Panc1 (cell line): ENCODE results near the gene LIMCH1. TPM values are rescaled to one million over a fixed set of nuclear protein-coding genes. Genes with fewer than 3 reads are reported as not detected.

ENCODE experiments used
- ATAC-seq: fragments of 200-7000 bp; cut with Tn5 transposase; 2 replicates; pipeline ENCODE4 v1.9.1; 2020; ENCODE audit warnings: mild to moderate bottlenecking, moderate library complexity
- BruUV-seq: library from RNA; stranded (reverse); fragments of 400-500 nt; replicated peaks from 2 replicates; lab custom pipeline; 2021; lab: Mats Ljungman, UMichigan
- CTCF ChIA-PET: fragments of 300-600 bp; sonication (Branson Sonifier 250); formaldehyde crosslinking; loops from one replicate; lab custom pipeline; 2022; ENCODE audit warnings: antibody characterized with exemption; lab: Charles Lee
- POLR2A ChIA-PET: fragments of 300-600 bp; sonication (Branson Sonifier 250); formaldehyde crosslinking; loops from one replicate; lab custom pipeline; 2022; ENCODE audit warnings: antibody characterized with exemption; lab: Charles Lee
- DNase-seq: peaks from one replicate; pipeline ENCODE4 v3.0.0-alpha.2; 2010; ENCODE audit warnings: low read depth, low spot score
- H3K27ac ChIP-seq: 2 replicates; pipeline ENCODE4 v1.5.1; 2011; ENCODE audit warnings: mild to moderate bottlenecking, low read length, inconsistent platforms
- H3K27me3 ChIP-seq: fragments of 200-500 bp; sonication (Bioruptor generic); 2 replicates; pipeline ENCODE4 v1.6.0; 2014; ENCODE audit warnings: low read length, inconsistent platforms; ENCODE audit not compliant: control insufficient read depth, insufficient read depth
- H3K36me3 ChIP-seq: fragments of 200-500 bp; sonication (Bioruptor generic); 2 replicates; pipeline ENCODE4 v1.5.1; 2014; ENCODE audit warnings: inconsistent platforms, mild to moderate bottlenecking, low read length, moderate library complexity; ENCODE audit not compliant: control insufficient read depth, insufficient read depth
- H3K4me1 ChIP-seq: 2 replicates; pipeline ENCODE4 v1.5.1; 2011; ENCODE audit warnings: inconsistent platforms, mild to moderate bottlenecking, low read length, moderate library complexity; ENCODE audit not compliant: control insufficient read depth, insufficient read depth
- H3K4me3 ChIP-seq, 2 experiments: 2 replicates each; pipeline ENCODE4 v1.5.1; 2011 to 2012; ENCODE audit warnings: low read depth in 2 of 2, low read length in 2 of 2, mild to moderate bottlenecking in 2 of 2, inconsistent platforms in 1 of 2, moderate library complexity in 1 of 2
- H3K9me3 ChIP-seq: fragments of 200-500 bp; sonication (Bioruptor generic); 2 replicates; pipeline ENCODE4 v1.5.1; 2014; ENCODE audit warnings: low read depth, mild to moderate bottlenecking, inconsistent platforms, low read length, moderate library complexity; ENCODE audit not compliant: control insufficient read depth, insufficient read depth
- POLR2AphosphoS5 ChIP-seq: IDR thresholded peaks from 2 replicates; pipeline ENCODE4 v1.6.1; 2012; ENCODE audit warnings: mild to moderate bottlenecking, low read depth, low read length, moderate library complexity
- SIN3A ChIP-seq: IDR thresholded peaks from 2 replicates; pipeline ENCODE4 v1.6.1; 2012; ENCODE audit warnings: low read depth, mild to moderate bottlenecking, low read length, moderate library complexity, borderline replicate concordance; ENCODE audit not compliant: insufficient read depth
- TCF7L2 ChIP-seq: IDR thresholded peaks from 2 replicates; pipeline ENCODE4 v1.6.1; 2011; ENCODE audit warnings: mild to moderate bottlenecking, low read depth, low read length, inconsistent platforms
- in situ Hi-C: cut with HindIII; loops from 2 replicates; pipeline ENCODE4 v1.10.0; 2016; ENCODE audit warnings: low sequenced_read_pairs, low pct_unique_long_range_greater_than_20kb
- intact Hi-C: fragments of 100-400 bp; cut with micrococcal nuclease; formaldehyde crosslinking; loops from one replicate; pipeline ENCODE4 v1.10.0; 2022; ENCODE audit not compliant: unreplicated experiment
- total RNA-seq: library from RNA; stranded (reverse); gene quantifications from one replicate; pipeline ENCODE4 v1.2.1, GENCODE V29; 2021; ENCODE audit not compliant: unreplicated experiment
- TF ChIP-seq, protein P1 (sequence below), 2 experiments: IDR thresholded peaks; 2 replicates each; pipeline ENCODE4 v1.6.1; 2011 to 2012; ENCODE audit warnings: low read depth in 2 of 2, control low read depth in 1 of 2, low read length in 1 of 2, mild to moderate bottlenecking in 1 of 2, moderate library complexity in 1 of 2; ENCODE audit not compliant: insufficient read depth in 1 of 2
- TF ChIP-seq, protein P2 (sequence below): fragments of 450-650 bp; IDR thresholded peaks from 2 replicates; pipeline ENCODE4 v1.5.1; 2017; ENCODE audit warnings: mild to moderate bottlenecking

Gene LIMCH1
- total RNA-seq, 1 experiment from 2014 or later, result 3.3 TPM

DNA sequence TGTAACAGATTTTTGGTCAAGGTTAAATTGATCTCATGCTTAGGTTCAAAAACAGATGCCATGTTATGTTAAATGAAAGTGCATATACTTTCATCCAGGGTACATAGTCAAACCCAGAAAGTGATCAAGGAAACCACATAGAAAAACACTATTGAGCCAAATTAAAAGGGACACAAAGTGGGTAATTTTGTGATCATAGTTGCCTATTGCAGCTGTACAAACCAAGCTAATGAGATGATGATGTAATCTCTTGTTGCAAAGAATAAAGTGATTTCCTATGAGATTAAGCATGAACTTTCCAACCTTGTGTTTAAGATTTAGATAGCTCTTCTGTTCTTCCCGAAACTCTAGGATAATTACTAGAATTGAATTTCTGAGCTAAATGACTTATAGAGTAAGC is 20.2 kb upstream of the LIMCH1 start:
- DNase-seq, result no peak
- intact Hi-C loops, result no loop called here
- Histone ChIP-seq H3K36me3 (no peaks in the 10 kb centered on the region), H3K4me1 (no peaks in the 10 kb centered on the region), H3K4me3 (no peak overlapping the region), H3K27me3 (no peaks in the 10 kb centered on the region), H3K9me3 (no peaks in the 10 kb centered on the region), H3K27ac (no peak overlapping the region)
- in situ Hi-C loops, result no loop called here
- ChIA-PET CTCF (no interaction called here), POLR2A (no interaction called here)
- no peak for ATAC-seq
- BruUV-seq, result no TSS peak
- TF ChIP-seq, protein P1, sequence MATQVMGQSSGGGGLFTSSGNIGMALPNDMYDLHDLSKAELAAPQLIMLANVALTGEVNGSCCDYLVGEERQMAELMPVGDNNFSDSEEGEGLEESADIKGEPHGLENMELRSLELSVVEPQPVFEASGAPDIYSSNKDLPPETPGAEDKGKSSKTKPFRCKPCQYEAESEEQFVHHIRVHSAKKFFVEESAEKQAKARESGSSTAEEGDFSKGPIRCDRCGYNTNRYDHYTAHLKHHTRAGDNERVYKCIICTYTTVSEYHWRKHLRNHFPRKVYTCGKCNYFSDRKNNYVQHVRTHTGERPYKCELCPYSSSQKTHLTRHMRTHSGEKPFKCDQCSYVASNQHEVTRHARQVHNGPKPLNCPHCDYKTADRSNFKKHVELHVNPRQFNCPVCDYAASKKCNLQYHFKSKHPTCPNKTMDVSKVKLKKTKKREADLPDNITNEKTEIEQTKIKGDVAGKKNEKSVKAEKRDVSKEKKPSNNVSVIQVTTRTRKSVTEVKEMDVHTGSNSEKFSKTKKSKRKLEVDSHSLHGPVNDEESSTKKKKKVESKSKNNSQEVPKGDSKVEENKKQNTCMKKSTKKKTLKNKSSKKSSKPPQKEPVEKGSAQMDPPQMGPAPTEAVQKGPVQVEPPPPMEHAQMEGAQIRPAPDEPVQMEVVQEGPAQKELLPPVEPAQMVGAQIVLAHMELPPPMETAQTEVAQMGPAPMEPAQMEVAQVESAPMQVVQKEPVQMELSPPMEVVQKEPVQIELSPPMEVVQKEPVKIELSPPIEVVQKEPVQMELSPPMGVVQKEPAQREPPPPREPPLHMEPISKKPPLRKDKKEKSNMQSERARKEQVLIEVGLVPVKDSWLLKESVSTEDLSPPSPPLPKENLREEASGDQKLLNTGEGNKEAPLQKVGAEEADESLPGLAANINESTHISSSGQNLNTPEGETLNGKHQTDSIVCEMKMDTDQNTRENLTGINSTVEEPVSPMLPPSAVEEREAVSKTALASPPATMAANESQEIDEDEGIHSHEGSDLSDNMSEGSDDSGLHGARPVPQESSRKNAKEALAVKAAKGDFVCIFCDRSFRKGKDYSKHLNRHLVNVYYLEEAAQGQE (IDR thresholded peaks at IDR 0.05; ENCODE audit: insufficient read depth in 1 of 2, low read depth in 2 of 2, low read length in 1 of 2), result no peak
- TF ChIP-seq POLR2AphosphoS5, result no peak
- TF ChIP-seq SIN3A, result no peak
- no peak for TF ChIP-seq TCF7L2
- TF ChIP-seq, protein P2, sequence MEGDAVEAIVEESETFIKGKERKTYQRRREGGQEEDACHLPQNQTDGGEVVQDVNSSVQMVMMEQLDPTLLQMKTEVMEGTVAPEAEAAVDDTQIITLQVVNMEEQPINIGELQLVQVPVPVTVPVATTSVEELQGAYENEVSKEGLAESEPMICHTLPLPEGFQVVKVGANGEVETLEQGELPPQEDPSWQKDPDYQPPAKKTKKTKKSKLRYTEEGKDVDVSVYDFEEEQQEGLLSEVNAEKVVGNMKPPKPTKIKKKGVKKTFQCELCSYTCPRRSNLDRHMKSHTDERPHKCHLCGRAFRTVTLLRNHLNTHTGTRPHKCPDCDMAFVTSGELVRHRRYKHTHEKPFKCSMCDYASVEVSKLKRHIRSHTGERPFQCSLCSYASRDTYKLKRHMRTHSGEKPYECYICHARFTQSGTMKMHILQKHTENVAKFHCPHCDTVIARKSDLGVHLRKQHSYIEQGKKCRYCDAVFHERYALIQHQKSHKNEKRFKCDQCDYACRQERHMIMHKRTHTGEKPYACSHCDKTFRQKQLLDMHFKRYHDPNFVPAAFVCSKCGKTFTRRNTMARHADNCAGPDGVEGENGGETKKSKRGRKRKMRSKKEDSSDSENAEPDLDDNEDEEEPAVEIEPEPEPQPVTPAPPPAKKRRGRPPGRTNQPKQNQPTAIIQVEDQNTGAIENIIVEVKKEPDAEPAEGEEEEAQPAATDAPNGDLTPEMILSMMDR, result no peak

DNA sequence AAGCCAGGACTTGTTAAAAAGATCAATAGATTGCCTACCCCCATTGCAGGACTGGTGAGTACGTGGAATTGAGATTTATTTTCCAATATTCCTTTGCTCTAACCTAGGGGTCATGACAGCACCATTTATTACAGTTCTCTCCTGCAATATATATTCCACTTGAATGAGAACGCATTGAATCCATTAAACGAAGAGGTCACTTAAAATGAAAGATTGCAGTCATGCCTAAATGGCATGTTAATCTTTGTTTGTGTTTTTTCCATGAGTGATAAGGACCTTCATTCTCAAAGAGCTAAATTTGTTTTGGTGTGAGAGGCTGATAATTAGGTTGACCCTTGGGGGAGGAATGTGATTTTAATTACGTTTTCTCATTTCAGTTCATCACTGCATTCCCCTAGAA is 13.5 kb upstream of the LIMCH1 start:
- POLR2A ChIA-PET, result no interaction called here

More for the DNA sequence above, 13.5 kb upstream of the LIMCH1 start:
- no peak for DNase-seq
- intact Hi-C loops, result no loop called here
- no peak for ATAC-seq
- BruUV-seq, result no TSS peak
- no peaks in the 10 kb centered on the region for H3K4me1 ChIP-seq
- no peak overlapping the region for H3K4me3 ChIP-seq
- CTCF ChIA-PET, result no interaction called here
- H3K27ac ChIP-seq, result no peak overlapping the region
- TF ChIP-seq TCF7L2 (no peak), SIN3A (no peak), POLR2AphosphoS5 (no peak)
- TF ChIP-seq, protein P2, result no peak
- TF ChIP-seq, protein P1 (IDR thresholded peaks at IDR 0.05; ENCODE audit: insufficient read depth in 1 of 2, low read depth in 2 of 2, low read length in 1 of 2), result no peak
- no peaks in the 10 kb centered on the region for H3K27me3 ChIP-seq
- no peaks in the 10 kb centered on the region for H3K36me3 ChIP-seq
- H3K9me3 ChIP-seq, result no peaks in the 10 kb centered on the region
- in situ Hi-C loops, result no loop called here
